ENCODE measurements around the gene ZNF827. TPM values are rescaled to one million over a fixed set of nuclear protein-coding genes. Genes with fewer than 3 reads are reported as not detected.

ZNF827 gene
- total RNA-seq, 1 experiment from 2014 or later, result 26.2 TPM

GRCh38 chr4:145769450-145770037 lies 169.1 kb downstream of the ZNF827 start:
- no peak for TF ChIP-seq CTCF (IDR thresholded peaks at IDR 0.05; ENCODE audit: unreplicated experiment)
- H3K27ac Mint-ChIP-seq (ENCODE audit: unreplicated experiment), result no peak overlapping the region
- intact Hi-C loops (cut with micrococcal nuclease; ENCODE audit: unreplicated experiment), result no loop called here
- CTCF ChIA-PET, result interaction anchor here (0.6 kb wide), 1 partner anchor 30 kb away, joined by 5 read pairs; no protein-coding TSS in a partner anchor
- peaks cover 10% of the 10 kb centered on the region for H3K36me3 Mint-ChIP-seq (ENCODE audit: insufficient read depth, unreplicated experiment)
- DNase-seq, result no peak
- no peaks in the 10 kb centered on the region for H3K4me1 Mint-ChIP-seq (ENCODE audit: low read depth, unreplicated experiment)
- no TSS peak for BruUV-seq (replicated peaks)
- H3K4me3 Mint-ChIP-seq (ENCODE audit: low read depth, unreplicated experiment), result no peak overlapping the region
- H3K9me3 Mint-ChIP-seq (ENCODE audit: low read depth, unreplicated experiment), result no peaks in the 10 kb centered on the region
- H3K27me3 Mint-ChIP-seq (ENCODE audit: unreplicated experiment), result no peaks in the 10 kb centered on the region

- Mint-ChIP-seq H3K4me3 (ENCODE audit: low read depth, unreplicated experiment) (no peak overlapping the region), H3K27ac (ENCODE audit: unreplicated experiment) (no peak overlapping the region), H3K4me1 (ENCODE audit: low read depth, unreplicated experiment) (no peaks in the 10 kb centered on the region), H3K36me3 (ENCODE audit: insufficient read depth, unreplicated experiment) (peaks cover 10% of the 10 kb centered on the region), H3K27me3 (ENCODE audit: unreplicated experiment) (no peaks in the 10 kb centered on the region), H3K9me3 (ENCODE audit: low read depth, unreplicated experiment) (no peaks in the 10 kb centered on the region)
- intact Hi-C loops (cut with micrococcal nuclease; ENCODE audit: unreplicated experiment), result no loop called here
- BruUV-seq (replicated peaks), result no TSS peak
- CTCF ChIA-PET, result interaction anchor here (0.5 kb wide), 1 partner anchor 316 kb away, joined by 4 read pairs; no protein-coding TSS in a partner anchor
- TF ChIP-seq CTCF (IDR thresholded peaks at IDR 0.05; ENCODE audit: unreplicated experiment), result no peak
- DNase-seq, result no peak
These were observed 172.3 kb downstream of the ZNF827 start for GRCh38 chr4:145766273-145766672.

GRCh38 chr4:145763399-145763798 lies 175.2 kb downstream of the ZNF827 start:
- Mint-ChIP-seq H3K36me3 (ENCODE audit: insufficient read depth, unreplicated experiment) (peaks cover 15% of the 10 kb centered on the region), H3K27me3 (ENCODE audit: unreplicated experiment) (no peaks in the 10 kb centered on the region), H3K4me3 (ENCODE audit: low read depth, unreplicated experiment) (no peak overlapping the region), H3K27ac (ENCODE audit: unreplicated experiment) (no peak overlapping the region), H3K9me3 (ENCODE audit: low read depth, unreplicated experiment) (no peaks in the 10 kb centered on the region), H3K4me1 (ENCODE audit: low read depth, unreplicated experiment) (no peaks in the 10 kb centered on the region)
- intact Hi-C loops (cut with micrococcal nuclease; ENCODE audit: unreplicated experiment), result no loop called here
- no peak for TF ChIP-seq CTCF (IDR thresholded peaks at IDR 0.05; ENCODE audit: unreplicated experiment)
- BruUV-seq (replicated peaks), result no TSS peak
- CTCF ChIA-PET, result no interaction called here
- DNase-seq, result no peak

- H3K9me3 Mint-ChIP-seq (ENCODE audit: low read depth, unreplicated experiment), result no peaks in the 10 kb centered on the region
- H3K4me3 Mint-ChIP-seq (ENCODE audit: low read depth, unreplicated experiment), result no peak overlapping the region
- H3K4me1 Mint-ChIP-seq (ENCODE audit: low read depth, unreplicated experiment), result no peaks in the 10 kb centered on the region
- no TSS peak for BruUV-seq (replicated peaks)
- H3K36me3 Mint-ChIP-seq (ENCODE audit: insufficient read depth, unreplicated experiment), result peaks cover 15% of the 10 kb centered on the region
- intact Hi-C loops (cut with micrococcal nuclease; ENCODE audit: unreplicated experiment), result no loop called here
- H3K27ac Mint-ChIP-seq (ENCODE audit: unreplicated experiment), result no peak overlapping the region
- CTCF ChIA-PET, result no interaction called here
- H3K27me3 Mint-ChIP-seq (ENCODE audit: unreplicated experiment), result no peaks in the 10 kb centered on the region
- DNase-seq, result no peak
- no peak for TF ChIP-seq CTCF (IDR thresholded peaks at IDR 0.05; ENCODE audit: unreplicated experiment)
These were observed 175.9 kb downstream of the ZNF827 start for GRCh38 chr4:145762719-145763118.

All from Calu3 (cell line).